GM19025 (cell line): ENCODE measurements around the gene DIDO1.
"Not testable (repeated sequence)": the region's sequence is repeated elsewhere in the genome, so short reads cannot be mapped to it uniquely, and the experiment has no call there.

Source experiments
- ATAC-seq: cut with Tn5 transposase; IDR thresholded peaks from one replicate; pipeline ENCODE4 v1.9.1; 2021; ENCODE audit warnings: mild to moderate bottlenecking, low read depth, moderate library complexity; ENCODE audit not compliant: unreplicated experiment

DIDO1 gene

GRCh38 chr20:62962891-62963613, 36.7 kb upstream of the DIDO1 start:
- no peak for ATAC-seq

GRCh38 chr20:62962221-62962879, 36.0 kb upstream of the DIDO1 start:
- no peak for ATAC-seq

- no peak for ATAC-seq
Observed at GRCh38 chr20:62961799-62962198, 35.5 kb upstream of the DIDO1 start.

GRCh38 chr20:62961310-62961783, 35.0 kb upstream of the DIDO1 start:
- no peak for ATAC-seq

DNA sequence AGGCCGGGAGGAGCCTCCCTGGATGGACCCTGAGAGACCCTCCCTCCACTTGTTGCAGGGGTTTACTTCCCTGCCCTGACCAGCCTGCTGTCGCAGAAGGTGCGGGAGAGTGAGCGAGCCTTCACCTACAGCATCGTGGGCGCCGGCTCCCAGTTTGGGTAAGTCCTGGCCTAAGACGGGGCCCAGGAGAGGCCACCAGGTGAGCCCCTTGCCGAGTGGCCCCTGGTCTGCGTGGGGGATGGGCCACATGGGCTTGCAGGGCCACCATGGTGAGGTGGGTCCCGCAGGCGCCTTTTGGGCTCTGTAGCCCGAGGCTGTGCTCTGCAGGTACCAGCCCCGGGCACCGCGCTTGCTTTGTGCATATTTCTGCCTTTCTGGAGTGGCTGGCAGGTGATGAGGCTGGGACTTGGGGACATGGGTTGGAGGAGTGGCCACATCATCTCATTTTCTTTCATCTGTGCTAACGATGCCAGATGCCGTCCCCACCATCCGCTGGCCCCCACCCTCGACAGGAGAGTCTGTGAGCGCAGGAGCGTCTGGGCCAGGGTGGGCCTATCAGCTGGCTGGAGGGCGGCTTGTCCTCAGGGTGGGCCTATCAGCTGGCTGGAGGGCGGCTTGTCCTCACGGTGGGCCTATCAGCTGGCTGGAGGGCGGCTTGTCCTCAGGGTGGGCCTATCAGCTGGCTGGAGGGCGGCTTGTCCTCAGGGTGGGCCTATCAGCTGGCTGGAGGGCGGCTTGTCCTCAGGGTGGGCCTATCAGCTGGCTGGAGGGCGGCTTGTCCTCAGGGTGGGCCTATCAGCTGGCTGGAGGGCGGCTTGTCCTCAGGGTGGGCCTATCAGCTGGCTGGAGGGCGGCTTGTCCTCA, 34.4 kb upstream of the DIDO1 start:
- not testable (repeated sequence) for ATAC-seq

DNA sequence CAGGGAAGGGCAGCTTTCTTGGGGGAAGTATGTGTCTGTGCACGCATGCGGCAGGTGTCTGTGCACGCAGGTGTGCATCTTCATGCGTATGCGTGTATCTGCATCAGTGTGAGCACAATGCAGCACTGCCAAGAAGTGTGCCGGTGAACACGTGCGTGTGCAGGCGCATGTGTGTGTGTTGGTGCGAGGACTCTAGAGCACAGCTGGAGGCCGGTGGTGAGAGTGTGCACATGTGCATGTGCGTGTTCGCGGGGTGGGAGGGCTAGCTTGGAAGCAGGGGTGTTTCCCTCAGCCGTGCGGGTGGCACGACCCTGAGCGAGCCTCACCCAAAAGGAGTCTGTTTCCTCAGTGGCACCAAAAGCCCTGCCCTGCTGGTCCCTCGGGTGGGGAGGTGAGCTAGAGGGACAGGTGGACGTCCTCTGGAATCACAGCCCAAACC, 33.7 kb upstream of the DIDO1 start:
- no peak for ATAC-seq

- ATAC-seq: no peak
Observed at GRCh38 chr20:62959101-62959971, 33.0 kb upstream of the DIDO1 start.

DNA sequence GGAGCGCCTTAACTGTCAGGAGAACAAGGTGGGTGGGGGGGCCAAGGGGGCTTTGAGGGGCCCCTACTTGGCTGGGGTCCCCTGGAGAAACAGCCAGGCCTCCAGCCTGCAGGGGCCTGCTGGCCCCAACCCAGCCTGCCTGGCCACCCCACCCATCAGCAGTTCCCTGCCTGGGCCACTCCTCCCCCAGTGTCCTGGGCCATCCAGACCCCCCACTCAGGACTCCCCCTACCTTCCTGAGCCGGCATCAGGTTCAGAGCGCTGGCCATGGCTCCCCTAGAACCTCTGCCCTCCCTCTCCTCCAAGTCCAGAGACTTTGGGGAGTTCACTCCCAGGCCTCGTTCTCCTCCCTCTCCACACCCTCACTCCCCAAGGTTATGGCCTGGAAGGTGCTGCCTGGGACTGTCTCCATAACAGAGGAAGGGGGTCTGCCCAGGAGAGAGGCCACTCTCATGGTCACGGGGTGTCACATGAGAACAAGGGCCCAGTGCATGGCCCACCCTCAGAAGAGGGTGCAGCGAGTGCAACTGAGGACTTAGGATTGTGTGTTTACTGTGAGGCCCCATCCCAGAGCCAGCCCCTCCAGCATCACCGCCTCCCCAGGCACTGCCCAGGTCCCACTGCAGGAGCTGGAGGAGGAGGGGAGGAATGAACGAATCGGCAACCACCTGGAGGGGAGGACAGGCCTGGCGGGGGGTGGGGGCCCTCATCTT, 32.2 kb upstream of the DIDO1 start:
- ATAC-seq: no peak

- no peak for ATAC-seq
Observed at GRCh38 chr20:62957136-62958117, 31.1 kb upstream of the DIDO1 start.

GRCh38 chr20:62956387-62957135, 30.3 kb upstream of the DIDO1 start:
- no peak for ATAC-seq

- no peak for ATAC-seq
Observed at GRCh38 chr20:62955519-62956386, 29.4 kb upstream of the DIDO1 start.

DNA sequence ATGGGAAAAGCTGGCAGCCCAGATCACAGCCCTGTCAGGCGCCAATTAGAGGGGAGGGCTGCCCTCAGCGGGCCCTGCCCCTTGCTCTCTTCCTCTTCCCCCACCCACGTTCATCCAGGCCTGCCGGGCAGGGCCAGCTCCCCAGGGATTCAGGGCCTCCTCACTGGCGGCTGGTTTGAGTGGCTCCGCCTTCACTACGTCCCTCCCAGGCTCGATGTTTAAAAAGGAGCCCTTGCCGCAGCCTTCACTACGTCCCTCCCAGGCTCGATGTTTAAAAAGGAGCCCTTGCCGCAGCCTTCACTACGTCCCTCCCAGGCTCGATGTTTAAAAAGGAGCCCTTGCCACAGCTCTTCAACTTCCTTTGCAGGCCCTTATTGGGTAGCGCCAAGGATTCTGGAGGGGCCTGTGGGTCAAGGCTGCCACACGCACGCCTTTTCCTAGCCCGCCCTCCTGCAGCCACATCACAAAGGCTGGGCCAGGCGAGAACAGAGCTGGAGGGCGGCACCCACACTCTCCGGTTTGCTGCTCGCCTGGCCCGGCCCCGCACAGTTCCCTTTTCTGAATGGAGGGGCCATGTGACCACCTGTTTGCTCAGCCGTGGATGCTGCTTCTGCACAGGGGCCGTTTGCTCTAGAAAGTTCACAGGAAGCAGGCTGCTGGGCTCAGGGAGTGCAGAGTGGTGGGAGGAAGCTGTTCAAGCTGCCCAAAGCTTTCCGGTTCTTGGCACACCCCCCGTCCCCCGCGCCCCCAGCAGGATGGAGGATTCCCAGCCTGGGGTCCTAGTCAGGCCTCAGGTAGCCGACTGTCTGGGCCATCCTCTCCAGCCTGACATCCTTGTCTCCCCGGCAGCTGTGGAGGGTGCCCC, 27.8 kb upstream of the DIDO1 start:
- ATAC-seq: peak; percentile 61

- ATAC-seq: no peak
Observed at GRCh38 chr20:62952968-62953838, 26.9 kb upstream of the DIDO1 start.

DNA sequence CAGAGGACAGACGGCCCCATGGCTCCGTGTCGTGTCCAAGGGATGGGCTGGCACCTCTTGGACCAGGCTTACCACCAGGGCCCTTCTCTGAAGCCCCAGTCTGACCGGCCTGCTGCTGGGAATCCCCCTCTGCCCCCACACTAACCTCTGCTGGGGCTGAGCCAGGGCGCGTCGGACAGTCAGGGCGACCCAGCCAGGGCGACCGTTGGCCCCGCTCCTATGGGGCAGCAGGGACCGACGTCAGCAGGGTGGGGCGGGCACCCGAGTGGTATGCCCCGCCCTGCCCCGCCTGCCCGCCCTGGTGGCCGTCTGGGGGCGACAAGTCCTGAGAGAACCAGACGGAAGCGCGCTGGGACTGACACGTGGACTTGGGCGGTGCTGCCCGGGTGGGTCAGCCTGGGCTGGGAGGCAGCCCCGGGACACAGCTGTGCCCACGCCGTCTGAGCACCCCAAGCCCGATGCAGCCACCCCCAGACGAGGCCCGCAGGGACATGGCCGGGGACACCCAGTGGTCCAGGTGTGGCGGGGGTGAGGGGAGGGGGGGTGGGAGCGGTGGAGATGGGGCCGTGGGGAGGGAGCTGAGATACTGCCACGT, 26.2 kb upstream of the DIDO1 start, which contains the start of gene SLC17A9:
TSS of gene SLC17A9 (plus strand) at position 337 of the 595 bp plus-strand sequence. CDS start at position 459, 122 bp downstream.
- ATAC-seq: peak; percentile 53
